PC-9 (cell line): ENCODE measurements around the gene CADPS2. TPM values are rescaled to one million over a fixed set of nuclear protein-coding genes. Genes with fewer than 3 reads are reported as not detected.

ENCODE experiments used
- BruUV-seq: library from RNA; stranded (reverse); fragments of 400-500 nt; replicated peaks from 2 replicates; lab custom pipeline; 2021; lab: Mats Ljungman, UMichigan
- CTCF ChIA-PET: fragments of 300-600 bp; sonication (Branson Sonifier 250); formaldehyde crosslinking; loops from one replicate; lab custom pipeline; 2022; ENCODE audit warnings: antibody characterized with exemption; lab: Charles Lee
- POLR2A ChIA-PET: fragments of 300-600 bp; sonication (Branson Sonifier 250); formaldehyde crosslinking; loops from one replicate; lab custom pipeline; 2022; ENCODE audit warnings: antibody characterized with exemption; ENCODE audit not compliant: unreplicated experiment; lab: Charles Lee
- DNase-seq, 2 experiments: peaks; one replicate each; pipeline versions ENCODE4 v3.0.0 to v3.0.0-alpha.2; 2015 to 2022; ENCODE audit warnings: mixed read lengths in 1 of 2
- H2AFZ ChIP-seq: fragments of 200-600 bp; sonication (generic); 2 replicates; pipeline ENCODE4 v1.8.1; 2017; ENCODE audit warnings: antibody characterized with exemption
- H3F3A ChIP-seq: fragments of 200-600 bp; sonication (generic); 2 replicates; pipeline ENCODE4 v1.8.1; 2017; ENCODE audit warnings: antibody characterized with exemption, mild to moderate bottlenecking, low read depth; ENCODE audit not compliant: insufficient read depth
- H3K27ac ChIP-seq: fragments of 200-600 bp; sonication (generic); 2 replicates; pipeline ENCODE4 v1.6.1; 2016; ENCODE audit warnings: mixed run types
- H3K27me3 ChIP-seq: fragments of 200-600 bp; sonication (generic); 2 replicates; pipeline ENCODE4 v1.6.1; 2016; ENCODE audit warnings: low read depth, mixed run types; ENCODE audit not compliant: insufficient read depth
- H3K36me3 ChIP-seq: fragments of 200-600 bp; sonication (generic); 2 replicates; pipeline ENCODE4 v1.6.1; 2016; ENCODE audit warnings: low read depth, mixed run types
- H3K4me1 ChIP-seq: fragments of 200-600 bp; sonication (generic); replicated peaks from 2 replicates; pipeline ENCODE4 v1.6.1; 2016; ENCODE audit warnings: mixed run types; ENCODE audit not compliant: insufficient read depth
- H3K4me2 ChIP-seq: fragments of 200-600 bp; sonication (generic); 2 replicates; pipeline ENCODE4 v1.6.1; 2017; ENCODE audit warnings: mixed run types
- H3K4me3 ChIP-seq: fragments of 200-600 bp; sonication (generic); 2 replicates; pipeline ENCODE4 v1.6.1; 2016; ENCODE audit warnings: mixed run types
- H3K79me2 ChIP-seq: fragments of 200-600 bp; sonication (generic); 2 replicates; pipeline ENCODE4 v1.6.1; 2017; ENCODE audit warnings: low read depth, mixed run types
- H3K9me2 ChIP-seq: fragments of 200-600 bp; sonication (generic); 2 replicates; pipeline ENCODE4 v1.8.1; 2017; ENCODE audit warnings: mild to moderate bottlenecking; ENCODE audit not compliant: insufficient read depth
- H3K9me3 ChIP-seq: fragments of 200-600 bp; sonication (generic); 2 replicates; pipeline ENCODE4 v1.8.1; 2016; ENCODE audit warnings: low read depth; ENCODE audit not compliant: insufficient read depth
- H4K20me1 ChIP-seq: fragments of 200-600 bp; sonication (generic); 2 replicates; pipeline ENCODE4 v1.8.1; 2017; ENCODE audit not compliant: insufficient read depth
- CTCF ChIP-seq: fragments of 200-600 bp; sonication (generic); conservative IDR thresholded peaks from 2 replicates; pipeline ENCODE4 v1.6.1; 2017; ENCODE audit warnings: mixed run types, antibody characterized with exemption, mild to moderate bottlenecking, moderate library complexity
- EZH2 ChIP-seq: fragments of 200-600 bp; sonication (generic); IDR thresholded peaks from 2 replicates; pipeline ENCODE4 v1.8.0; 2017; ENCODE audit warnings: antibody characterized with exemption, low read depth
- intact Hi-C: fragments of 100-400 bp; cut with micrococcal nuclease; formaldehyde crosslinking; loops from one replicate; pipeline ENCODE4 v1.10.0; 2022; ENCODE audit not compliant: unreplicated experiment
- total RNA-seq: library from RNA; stranded (reverse); gene quantifications from 2 replicates; pipeline ENCODE4 v1.2.3, GENCODE V29; 2021

Gene CADPS2
- total RNA-seq, 1 experiment from 2014 or later: 11.9 TPM

GRCh38 chr7:122790591-122790990, 95.7 kb downstream of the CADPS2 start:
- no peaks in the 10 kb centered on the region for H4K20me1 ChIP-seq
- no peaks in the 10 kb centered on the region for H3K4me1 ChIP-seq
- H3K4me3 ChIP-seq: no peak overlapping the region
- CTCF ChIA-PET: no interaction called here
- no peaks in the 10 kb centered on the region for H3K79me2 ChIP-seq
- no peaks in the 10 kb centered on the region for H3K9me3 ChIP-seq
- DNase-seq: no peak
- POLR2A ChIA-PET: no interaction called here
- intact Hi-C loops: no loop called here
- BruUV-seq: no TSS peak
- no peaks in the 10 kb centered on the region for H3K36me3 ChIP-seq
- H3F3A ChIP-seq: no peaks in the 10 kb centered on the region
- H3K27ac ChIP-seq: no peak overlapping the region
- TF ChIP-seq CTCF: no peak
- no peaks in the 10 kb centered on the region for H3K9me2 ChIP-seq
- no peak overlapping the region for H2AFZ ChIP-seq
- no peaks in the 10 kb centered on the region for H3K27me3 ChIP-seq
- H3K4me2 ChIP-seq: no peak overlapping the region

- no peaks in the 10 kb centered on the region for H3K9me2 ChIP-seq
- CTCF ChIA-PET: no interaction called here
- intact Hi-C loops: no loop called here
- POLR2A ChIA-PET: no interaction called here
- H3K27ac ChIP-seq: no peak overlapping the region
- no peaks in the 10 kb centered on the region for H4K20me1 ChIP-seq
- no peak overlapping the region for H3K4me3 ChIP-seq
- no peaks in the 10 kb centered on the region for H3K9me3 ChIP-seq
- H3K79me2 ChIP-seq: no peaks in the 10 kb centered on the region
- no peak overlapping the region for H2AFZ ChIP-seq
- no peaks in the 10 kb centered on the region for H3K36me3 ChIP-seq
- TF ChIP-seq EZH2: no peak
- TF ChIP-seq CTCF: no peak
- no TSS peak for BruUV-seq
- H3K27me3 ChIP-seq: no peaks in the 10 kb centered on the region
- H3F3A ChIP-seq: no peaks in the 10 kb centered on the region
- H3K4me1 ChIP-seq: no peaks in the 10 kb centered on the region
- DNase-seq: no peak
- H3K4me2 ChIP-seq: no peak overlapping the region
Observed at GRCh38 chr7:122790132-122790531, 96.1 kb downstream of the CADPS2 start.

- H3K27me3 ChIP-seq: no peaks in the 10 kb centered on the region
- intact Hi-C loops: no loop called here
- H3K4me3 ChIP-seq: no peak overlapping the region
- no peaks in the 10 kb centered on the region for H3K9me3 ChIP-seq
- no peak overlapping the region for H2AFZ ChIP-seq
- no peak for DNase-seq
- TF ChIP-seq EZH2 (no peak), CTCF (no peak)
- no TSS peak for BruUV-seq
- POLR2A ChIA-PET: no interaction called here
- H3K79me2 ChIP-seq: no peaks in the 10 kb centered on the region
- H3K9me2 ChIP-seq: no peaks in the 10 kb centered on the region
- no peaks in the 10 kb centered on the region for H3K4me1 ChIP-seq
- no peak overlapping the region for H3K4me2 ChIP-seq
- H4K20me1 ChIP-seq: no peaks in the 10 kb centered on the region
- H3F3A ChIP-seq: no peaks in the 10 kb centered on the region
- CTCF ChIA-PET: no interaction called here
- H3K36me3 ChIP-seq: no peaks in the 10 kb centered on the region
- H3K27ac ChIP-seq: no peak overlapping the region
Observed at GRCh38 chr7:122789156-122789555, 97.1 kb downstream of the CADPS2 start.
